Gastroesophageal sphincter (tissue), 4 donors: ENCODE results near the gene MACROD2. TPM values are rescaled to one million over a fixed set of nuclear protein-coding genes. Genes with fewer than 3 reads are reported as not detected.

Experiments
- ATAC-seq: fragments of 150-250 bp; one replicate; pipeline ENCODE4 v1.9.1; 2016; ENCODE audit warnings: mild to moderate bottlenecking, moderate library complexity
- H3K27ac ChIP-seq, 4 donors: fragments of 200-600 bp; sonication (generic) in 3 of 4; 1 replicate in 3 of 4; 2 replicates in 1 of 4; pipeline ENCODE4 v1.5.1; 2016 to 2019
- H3K27me3 ChIP-seq: fragments of 200-600 bp; sonication (generic); one replicate; pipeline ENCODE4 v1.5.1; 2019
- H3K36me3 ChIP-seq, 2 donors: fragments of 200-600 bp; sonication (generic); one replicate each; pipeline ENCODE4 v1.5.1; 2019; ENCODE audit warnings: control low read depth in 1 of 2
- H3K4me1 ChIP-seq, 3 donors: fragments of 200-600 bp; sonication (generic); 1 replicate in 2 of 3; 2 replicates in 1 of 3; pipeline ENCODE4 v1.5.1; 2016 to 2019; ENCODE audit warnings: control low read depth in 2 of 3
- H3K4me3 ChIP-seq, 2 donors: fragments of 200-600 bp; sonication (generic); one replicate each; pipeline ENCODE4 v1.5.1; 2019; ENCODE audit warnings: mild to moderate bottlenecking in 1 of 2, moderate library complexity in 1 of 2
- H3K9me3 ChIP-seq, 3 donors: fragments of 200-600 bp; sonication (generic); one replicate each; pipeline ENCODE4 v1.5.1; 2017 to 2019; ENCODE audit warnings: control low read depth in 2 of 3
- EP300 ChIP-seq: sonication (generic); formaldehyde crosslinking; IDR thresholded peaks from one replicate; pipeline ENCODE4 v1.6.1; 2017; ENCODE audit warnings: antibody characterized with exemption, mild to moderate bottlenecking
- POLR2A ChIP-seq, 2 donors: fragments of 450-650 bp; IDR thresholded peaks; one replicate each; pipeline ENCODE4 v1.6.1; 2017; ENCODE audit warnings: antibody characterized with exemption in 2 of 2, mild to moderate bottlenecking in 2 of 2, moderate library complexity in 1 of 2
- POLR2AphosphoS5 ChIP-seq: sonication (generic); formaldehyde crosslinking; IDR thresholded peaks from one replicate; pipeline ENCODE4 v1.6.1; 2017; ENCODE audit warnings: antibody characterized with exemption
- WGBS, 2 donors: methylation state at CpG; one replicate each; pipeline ENCODE4 v1.1.5; 2018; ENCODE audit warnings: low coverage in 1 of 2; 5-methylcytosine and 5-hydroxymethylcytosine counted together
- total RNA-seq, 4 donors: library from RNA; depleted of rRNA; stranded (reverse); fragments of >200 nt; gene quantifications; one replicate each; pipeline ENCODE4 v1.1.0, GENCODE V29; 2016
- TF ChIP-seq, protein P1 (sequence below), 4 experiments: fragments of 200-600 bp in 2 of 4; fragments of 450-650 bp in 2 of 4; sonication (generic) in 1 of 4; IDR thresholded peaks; one replicate each; pipeline ENCODE4 v1.5.1; 2017 to 2019; ENCODE audit warnings: antibody characterized with exemption in 4 of 4, mild to moderate bottlenecking in 2 of 4, moderate library complexity in 2 of 4

MACROD2 gene
- total RNA-seq, 4 donors from 2014 or later = 4.0 to 12.1 (median 7.4) TPM

DNA sequence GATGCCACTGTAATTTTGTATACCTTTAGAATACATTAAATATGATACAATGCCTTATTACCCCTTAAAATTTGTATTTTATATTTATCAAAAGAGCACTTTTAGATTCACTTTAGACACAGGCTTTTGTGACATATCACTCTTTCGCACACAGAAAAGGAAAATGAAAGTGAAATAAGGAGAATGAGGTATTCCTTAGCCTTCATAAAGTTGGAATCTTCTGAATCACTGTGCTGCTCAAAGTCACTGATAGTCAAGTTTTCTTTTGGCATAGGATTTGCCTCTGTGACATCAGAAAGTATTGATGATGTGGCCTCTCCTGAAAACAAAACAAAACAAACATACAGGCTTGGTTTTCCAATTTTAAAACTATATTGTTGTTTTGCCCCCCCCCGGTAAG lies 1480.9 kb downstream of the MACROD2 start:
- no peaks in the 10 kb centered on the region for H3K4me1 ChIP-seq
- 71 to 77% methylated on average over 2 of the region's 2 CpGs for WGBS, 2 donors
- TF ChIP-seq, protein P1, sequence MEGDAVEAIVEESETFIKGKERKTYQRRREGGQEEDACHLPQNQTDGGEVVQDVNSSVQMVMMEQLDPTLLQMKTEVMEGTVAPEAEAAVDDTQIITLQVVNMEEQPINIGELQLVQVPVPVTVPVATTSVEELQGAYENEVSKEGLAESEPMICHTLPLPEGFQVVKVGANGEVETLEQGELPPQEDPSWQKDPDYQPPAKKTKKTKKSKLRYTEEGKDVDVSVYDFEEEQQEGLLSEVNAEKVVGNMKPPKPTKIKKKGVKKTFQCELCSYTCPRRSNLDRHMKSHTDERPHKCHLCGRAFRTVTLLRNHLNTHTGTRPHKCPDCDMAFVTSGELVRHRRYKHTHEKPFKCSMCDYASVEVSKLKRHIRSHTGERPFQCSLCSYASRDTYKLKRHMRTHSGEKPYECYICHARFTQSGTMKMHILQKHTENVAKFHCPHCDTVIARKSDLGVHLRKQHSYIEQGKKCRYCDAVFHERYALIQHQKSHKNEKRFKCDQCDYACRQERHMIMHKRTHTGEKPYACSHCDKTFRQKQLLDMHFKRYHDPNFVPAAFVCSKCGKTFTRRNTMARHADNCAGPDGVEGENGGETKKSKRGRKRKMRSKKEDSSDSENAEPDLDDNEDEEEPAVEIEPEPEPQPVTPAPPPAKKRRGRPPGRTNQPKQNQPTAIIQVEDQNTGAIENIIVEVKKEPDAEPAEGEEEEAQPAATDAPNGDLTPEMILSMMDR (IDR thresholded peaks at IDR 0.05) = no peak
- TF ChIP-seq POLR2AphosphoS5 (no peak), EP300 (no peak), POLR2A (IDR thresholded peaks at IDR 0.05) (no peak)
- H3K36me3 ChIP-seq = no peaks in the 10 kb centered on the region
- no peak overlapping the region for H3K4me3 ChIP-seq
- H3K27ac ChIP-seq = no peak overlapping the region
- H3K27me3 ChIP-seq = no peaks in the 10 kb centered on the region
- no peaks in the 10 kb centered on the region for H3K9me3 ChIP-seq
- no peak for ATAC-seq

DNA sequence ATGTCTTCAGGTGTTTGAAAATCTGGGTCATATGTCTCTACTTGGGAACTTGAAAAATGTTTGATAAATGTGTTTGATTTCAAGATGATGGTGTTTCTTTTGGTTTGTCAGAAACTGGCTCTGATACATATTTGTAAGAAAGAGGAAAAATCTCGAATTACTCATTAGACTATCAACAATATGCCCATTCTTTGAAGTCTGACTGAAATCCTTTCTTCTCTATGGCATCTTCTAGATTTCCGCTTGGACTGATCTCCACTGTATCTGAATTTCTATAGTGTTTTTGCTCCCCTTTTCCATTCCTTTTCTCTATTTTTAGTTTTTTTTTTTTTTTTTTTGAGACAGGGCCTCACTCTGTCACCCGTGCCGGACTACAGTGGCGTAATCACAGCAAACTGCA lies 1481.5 kb downstream of the MACROD2 start:
- TF ChIP-seq, protein P1 (IDR thresholded peaks at IDR 0.05) = no peak
- TF ChIP-seq POLR2AphosphoS5 (no peak), EP300 (no peak), POLR2A (IDR thresholded peaks at IDR 0.05) (no peak)
- H3K9me3 ChIP-seq = no peaks in the 10 kb centered on the region
- H3K4me1 ChIP-seq = no peaks in the 10 kb centered on the region
- H3K27ac ChIP-seq = no peak overlapping the region
- no peak for ATAC-seq
- 77 to 100% methylated on average over 1 to 2 of the region's 5 CpGs for WGBS, 2 donors
- H3K27me3 ChIP-seq = no peaks in the 10 kb centered on the region
- H3K4me3 ChIP-seq = no peak overlapping the region
- H3K36me3 ChIP-seq = no peaks in the 10 kb centered on the region

DNA sequence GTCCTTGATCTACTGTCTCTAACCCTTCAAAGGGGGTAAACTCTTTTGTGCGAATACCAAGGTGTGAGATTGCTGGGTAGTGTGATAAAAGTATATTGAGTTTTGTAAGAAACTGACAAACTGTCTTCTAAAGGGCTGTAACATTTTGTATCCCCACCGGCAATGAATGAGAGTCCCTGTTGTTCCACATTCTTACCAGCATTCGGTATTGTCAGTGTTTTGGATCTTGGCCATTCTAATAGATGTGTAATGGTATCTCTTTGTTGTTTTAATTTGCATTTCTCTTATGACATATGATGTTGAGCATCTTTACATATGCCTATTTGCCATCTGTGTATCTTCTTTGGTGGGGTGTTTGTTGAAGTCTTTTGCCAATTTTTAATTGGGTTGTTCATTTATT lies 1487.2 kb downstream of the MACROD2 start:
- no peak overlapping the region for H3K4me3 ChIP-seq
- no peaks in the 10 kb centered on the region for H3K9me3 ChIP-seq
- H3K27ac ChIP-seq = no peak overlapping the region
- WGBS, 2 donors = 61 to 70% methylated on average over 2 to 3 of the region's 3 CpGs
- no peaks in the 10 kb centered on the region for H3K27me3 ChIP-seq
- TF ChIP-seq POLR2AphosphoS5 (no peak), EP300 (no peak), POLR2A (IDR thresholded peaks at IDR 0.05) (no peak)
- TF ChIP-seq, protein P1 (IDR thresholded peaks at IDR 0.05) = no peak
- no peaks in the 10 kb centered on the region for H3K36me3 ChIP-seq
- H3K4me1 ChIP-seq = no peaks in the 10 kb centered on the region
- no peak for ATAC-seq

DNA sequence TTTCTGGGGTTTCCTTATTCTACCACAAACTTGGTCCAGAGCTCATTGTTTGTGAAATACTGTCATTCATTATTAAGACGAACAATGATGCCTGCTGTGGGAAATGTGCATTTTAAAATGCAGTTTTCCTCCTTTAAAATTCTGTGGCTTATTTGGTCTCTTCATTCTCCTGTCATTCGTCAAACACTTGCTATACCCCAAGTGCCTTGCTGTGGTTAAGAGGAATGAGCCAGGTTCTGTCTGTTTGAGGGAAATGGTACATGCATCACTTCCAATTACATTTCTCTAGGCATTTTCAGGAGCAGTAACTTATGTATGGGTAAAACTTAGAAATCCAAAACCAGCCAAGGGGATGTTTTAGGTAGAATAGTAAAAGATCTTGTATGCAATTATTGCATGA lies 1490.2 kb downstream of the MACROD2 start:
- H3K27ac ChIP-seq = no peak overlapping the region
- H3K4me3 ChIP-seq = no peak overlapping the region
- no peaks in the 10 kb centered on the region for H3K27me3 ChIP-seq
- 63 to 82% methylated on average over 1 to 2 of the region's 2 CpGs for WGBS, 2 donors
- H3K4me1 ChIP-seq = no peaks in the 10 kb centered on the region
- H3K9me3 ChIP-seq = no peaks in the 10 kb centered on the region
- TF ChIP-seq, protein P1 (IDR thresholded peaks at IDR 0.05) = no peak
- no peaks in the 10 kb centered on the region for H3K36me3 ChIP-seq
- no peak for ATAC-seq

DNA sequence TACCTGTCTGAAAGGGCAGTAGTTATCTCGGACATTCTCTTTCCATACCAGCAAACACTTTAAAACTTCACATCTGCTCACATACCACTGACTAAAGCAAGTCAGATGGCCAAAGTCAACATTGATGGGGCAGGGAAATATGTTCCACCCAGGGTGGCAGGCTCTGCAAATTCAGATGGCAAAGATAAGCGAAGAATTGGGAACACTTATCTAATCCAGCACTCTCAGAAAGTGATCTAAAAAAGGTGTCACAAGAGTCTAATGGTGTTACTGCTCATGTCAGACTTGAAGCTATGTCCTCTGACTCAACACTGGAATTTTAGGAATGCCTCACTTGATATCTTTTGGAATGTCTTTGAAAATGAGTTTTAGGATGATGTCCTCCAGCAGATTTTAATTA lies 1491.7 kb downstream of the MACROD2 start:
- Histone ChIP-seq H3K9me3 (no peaks in the 10 kb centered on the region), H3K27ac (no peak overlapping the region), H3K4me1 (no peaks in the 10 kb centered on the region), H3K4me3 (no peak overlapping the region), H3K27me3 (no peaks in the 10 kb centered on the region), H3K36me3 (no peaks in the 10 kb centered on the region)
- TF ChIP-seq POLR2A (IDR thresholded peaks at IDR 0.05) = no peak
- no peak for TF ChIP-seq EP300
- TF ChIP-seq, protein P1 (IDR thresholded peaks at IDR 0.05) = no peak
- TF ChIP-seq POLR2AphosphoS5 = no peak
- no peak for ATAC-seq
- WGBS, 2 donors = 85 to 94% methylated on average over 2 of the region's 2 CpGs
